ENCODE results near the gene RAB11FIP4.

RAB11FIP4 gene

GRCh38 chr17:31518478-31518877 lies 127.0 kb downstream of the RAB11FIP4 start:
- no peak overlapping the region for H3K4me3 Mint-ChIP-seq
- H3K27ac Mint-ChIP-seq = no peak overlapping the region
- H3K27me3 Mint-ChIP-seq = no peaks in the 10 kb centered on the region
- CTCF ChIA-PET = interaction anchor here (0.7 to 1.3 kb wide), 2 partner anchors 9 to 86 kb away, joined by 4 to 6 read pairs; no protein-coding TSS in a partner anchor
- DNase-seq = no peak
- peaks cover 17% of the 10 kb centered on the region for H3K36me3 Mint-ChIP-seq
- H3K9me3 Mint-ChIP-seq = no peaks in the 10 kb centered on the region
- peaks cover 4% of the 10 kb centered on the region for H3K4me1 Mint-ChIP-seq

- Mint-ChIP-seq H3K9me3 (no peaks in the 10 kb centered on the region), H3K4me3 (no peak overlapping the region), H3K27me3 (no peaks in the 10 kb centered on the region), H3K4me1 (no peaks in the 10 kb centered on the region), H3K27ac (no peak overlapping the region), H3K36me3 (peaks cover 30% of the 10 kb centered on the region)
- DNase-seq = no peak
- CTCF ChIA-PET = interaction anchor here (0.9 to 5.8 kb wide), 5 partner anchors 12 to 87 kb away, joined by 3 to 47 read pairs (median 12); no protein-coding TSS in a partner anchor
These were observed 130.3 kb downstream of the RAB11FIP4 start for GRCh38 chr17:31521632-31522283.

- no peaks in the 10 kb centered on the region for H3K9me3 Mint-ChIP-seq
- CTCF ChIA-PET = interaction anchor here (0.9 to 5.8 kb wide), 7 partner anchors 12 to 132 kb away, joined by 3 to 47 read pairs (median 5); no protein-coding TSS in a partner anchor
- H3K4me1 Mint-ChIP-seq = no peaks in the 10 kb centered on the region
- H3K27ac Mint-ChIP-seq = no peak overlapping the region
- no peak for DNase-seq
- H3K27me3 Mint-ChIP-seq = no peaks in the 10 kb centered on the region
- peaks cover 31% of the 10 kb centered on the region for H3K36me3 Mint-ChIP-seq
- H3K4me3 Mint-ChIP-seq = no peak overlapping the region
These were observed 130.9 kb downstream of the RAB11FIP4 start for GRCh38 chr17:31522284-31522931.

- Mint-ChIP-seq H3K36me3 (peaks cover 27% of the 10 kb centered on the region), H3K4me3 (no peak overlapping the region), H3K9me3 (no peaks in the 10 kb centered on the region), H3K4me1 (no peaks in the 10 kb centered on the region), H3K27me3 (no peaks in the 10 kb centered on the region), H3K27ac (no peak overlapping the region)
- DNase-seq = no peak
- CTCF ChIA-PET = interaction anchor here (0.5 to 5.8 kb wide), 8 partner anchors 13 to 133 kb away, joined by 3 to 47 read pairs (median 6); no protein-coding TSS in a partner anchor
These were observed 131.6 kb downstream of the RAB11FIP4 start for GRCh38 chr17:31522987-31523495.

- Mint-ChIP-seq H3K4me1 (no peaks in the 10 kb centered on the region), H3K36me3 (peaks cover 27% of the 10 kb centered on the region), H3K9me3 (no peaks in the 10 kb centered on the region), H3K4me3 (no peak overlapping the region), H3K27me3 (no peaks in the 10 kb centered on the region), H3K27ac (no peak overlapping the region)
- DNase-seq = no peak
- CTCF ChIA-PET = interaction anchor here (0.6 to 5.8 kb wide), 15 partner anchors 9 to 317 kb away, joined by 3 to 47 read pairs (median 3); partner anchors contain the start of gene RAB11FIP4
These were observed 132.6 kb downstream of the RAB11FIP4 start for GRCh38 chr17:31523862-31524730.

- Mint-ChIP-seq H3K4me3 (no peak overlapping the region), H3K4me1 (no peaks in the 10 kb centered on the region), H3K36me3 (peaks cover 26% of the 10 kb centered on the region), H3K27me3 (no peaks in the 10 kb centered on the region), H3K27ac (no peak overlapping the region), H3K9me3 (no peaks in the 10 kb centered on the region)
- DNase-seq = peak; percentile 90
- CTCF ChIA-PET = interaction anchor here (0.6 to 5.8 kb wide), 15 partner anchors 8 to 316 kb away, joined by 3 to 47 read pairs (median 3); partner anchors contain the start of gene RAB11FIP4
These were observed 133.7 kb downstream of the RAB11FIP4 start for GRCh38 chr17:31524926-31525800.

- Mint-ChIP-seq H3K36me3 (peaks cover 26% of the 10 kb centered on the region), H3K27me3 (no peaks in the 10 kb centered on the region), H3K27ac (no peak overlapping the region), H3K4me1 (no peaks in the 10 kb centered on the region), H3K9me3 (no peaks in the 10 kb centered on the region), H3K4me3 (no peak overlapping the region)
- CTCF ChIA-PET = interaction anchor here (1.1 to 5.8 kb wide), 7 partner anchors 9 to 137 kb away, joined by 3 to 30 read pairs (median 9); no protein-coding TSS in a partner anchor
- DNase-seq = no peak
These were observed 134.5 kb downstream of the RAB11FIP4 start for GRCh38 chr17:31525801-31526549.

GRCh38 chr17:31527606-31528005 lies 136.1 kb downstream of the RAB11FIP4 start:
- CTCF ChIA-PET = interaction anchor here (0.9 to 3.0 kb wide), 6 partner anchors 79 to 317 kb away, joined by 3 to 12 read pairs (median 4); no protein-coding TSS in a partner anchor
- Mint-ChIP-seq H3K9me3 (no peaks in the 10 kb centered on the region), H3K36me3 (peaks cover 31% of the 10 kb centered on the region)

GRCh38 chr17:31528291-31528874 lies 136.9 kb downstream of the RAB11FIP4 start:
- CTCF ChIA-PET = interaction anchor here (0.9 to 3.0 kb wide), 7 partner anchors 18 to 314 kb away, joined by 3 to 12 read pairs (median 4); no protein-coding TSS in a partner anchor
- DNase-seq = no peak
- Mint-ChIP-seq H3K36me3 (peaks cover 27% of the 10 kb centered on the region), H3K9me3 (no peaks in the 10 kb centered on the region), H3K4me3 (no peak overlapping the region), H3K27me3 (no peaks in the 10 kb centered on the region), H3K27ac (no peak overlapping the region), H3K4me1 (no peaks in the 10 kb centered on the region)

More at GRCh38 chr17:31527606-31528005, 136.1 kb downstream of the RAB11FIP4 start:
- Mint-ChIP-seq H3K4me1 (no peaks in the 10 kb centered on the region), H3K27me3 (no peaks in the 10 kb centered on the region), H3K4me3 (no peak overlapping the region), H3K27ac (no peak overlapping the region)
- DNase-seq = no peak

- Mint-ChIP-seq H3K9me3 (no peaks in the 10 kb centered on the region), H3K36me3 (peaks cover 20% of the 10 kb centered on the region), H3K4me3 (no peak overlapping the region), H3K4me1 (no peaks in the 10 kb centered on the region), H3K27ac (no peak overlapping the region), H3K27me3 (no peaks in the 10 kb centered on the region)
- DNase-seq = no peak
- CTCF ChIA-PET = no interaction called here
These were observed 138.4 kb downstream of the RAB11FIP4 start for GRCh38 chr17:31529841-31530251.

- H3K36me3 Mint-ChIP-seq = peaks cover 18% of the 10 kb centered on the region
- CTCF ChIA-PET = no interaction called here
These were observed 139.0 kb downstream of the RAB11FIP4 start for GRCh38 chr17:31530391-31530985.

More at GRCh38 chr17:31530391-31530985, 139.0 kb downstream of the RAB11FIP4 start:
- Mint-ChIP-seq H3K27ac (no peak overlapping the region), H3K9me3 (no peaks in the 10 kb centered on the region), H3K4me1 (peaks cover 3% of the 10 kb centered on the region), H3K27me3 (no peaks in the 10 kb centered on the region), H3K4me3 (no peak overlapping the region)
- no peak for DNase-seq

Measured in activated naive CD4-positive, alpha-beta T cell treated with anti-CD3 and anti-CD28 coated beads, Interleukin-2, amount 10 ng/mL, durations not matched to agents 7 days and 5 days (primary cell).